Esophagus squamous epithelium (tissue), 4 donors: ENCODE results near the gene UACA.

ENCODE experiments used
- CTCF ChIP-seq, 6 experiments: fragments of 450-650 bp in 4 of 6; fragments of 200-600 bp in 2 of 6; sonication (generic) in 2 of 6; IDR thresholded peaks; one replicate each; pipeline ENCODE4 v1.5.1; 2016 to 2019; ENCODE audit warnings: antibody characterized with exemption in 6 of 6, mild to moderate bottlenecking in 4 of 6, moderate library complexity in 4 of 6
- POLR2A ChIP-seq, 4 donors: fragments of 450-650 bp; IDR thresholded peaks; one replicate each; pipeline ENCODE4 v1.6.1; 2017; ENCODE audit warnings: antibody characterized with exemption in 4 of 4, mild to moderate bottlenecking in 4 of 4, moderate library complexity in 3 of 4

- TF ChIP-seq CTCF (IDR thresholded peaks at IDR 0.05) (no peak), POLR2A (IDR thresholded peaks at IDR 0.05) (no peak)
These were observed 157.6 kb downstream of the UACA start for GRCh38 chr15:70605606-70606410.
